ENCODE data around the gene ABCC11. TPM values are rescaled to one million over a fixed set of nuclear protein-coding genes. Genes with fewer than 3 reads are reported as not detected.

The ABCC11 gene
- total and polyA plus RNA-seq, 2 experiments from 2014 or later = 0.10 TPM; not detected in 1

- 0 out of 2 replicates have a peak, but pooled peaks cover 3% of the 10 kb centered on the region for H3K9me2 ChIP-seq (ENCODE audit: insufficient read depth)
- no peaks in the 10 kb centered on the region for H3K27me3 ChIP-seq (ENCODE audit: insufficient read depth)
- 0 out of 2 replicates have a peak overlapping the region, but pooled peaks have one; percentile 28 for H2AFZ ChIP-seq
- Mint-ChIP-seq H3K4me3 (no peak overlapping the region), H3K4me1 (no peaks in the 10 kb centered on the region), H3K9me3 (no peaks in the 10 kb centered on the region), H3K36me3 (ENCODE audit: low read depth) (no peaks in the 10 kb centered on the region), H3K27ac (no peak overlapping the region), H3K27me3 (ENCODE audit: insufficient read depth, low read depth, poor library complexity) (peaks cover 5% of the 10 kb centered on the region)
- H3K36me3 ChIP-seq (ENCODE audit: insufficient read depth) = no peaks in the 10 kb centered on the region
- no peaks in the 10 kb centered on the region for H3F3A ChIP-seq (replicated peaks; ENCODE audit: low read depth)
- ATAC-seq = no peak
- H3K4me2 ChIP-seq = no peak overlapping the region
- no peaks in the 10 kb centered on the region for H3K4me1 ChIP-seq (ENCODE audit: insufficient read depth)
- no peak for TF ChIP-seq ZNF114 (CRISPR knock-in tag; IDR thresholded peaks at IDR 0.05)
- TF ChIP-seq REST (IDR thresholded peaks at IDR 0.05; ENCODE audit: unreplicated experiment) = no peak
- TF ChIP-seq ZNF462 (CRISPR knock-in tag; IDR thresholded peaks at IDR 0.05) = no peak
- TF ChIP-seq CTCF (conservative IDR thresholded peaks at IDR 0.05; ENCODE audit: low read depth in 2 of 2) = no peak
- no peak for TF ChIP-seq STAT1 (IDR thresholded peaks at IDR 0.05; ENCODE audit: unreplicated experiment)
- no peak for TF ChIP-seq POLR2AphosphoS5 (IDR thresholded peaks at IDR 0.05; ENCODE audit: low read depth)
- no peak for TF ChIP-seq CREB1 (CRISPR knock-in tag; IDR thresholded peaks at IDR 0.05; ENCODE audit: low read depth)
- no peak for TF ChIP-seq ZNF331 (CRISPR knock-in tag; IDR thresholded peaks at IDR 0.05; ENCODE audit: low read depth)
- no peaks in the 10 kb centered on the region for H4K20me1 ChIP-seq (replicated peaks; ENCODE audit: insufficient read depth)
- H3K4me3 ChIP-seq = no peak overlapping the region
- DNase-seq (ENCODE audit: low spot score) = no peak
- no peaks in the 10 kb centered on the region for H3K79me2 ChIP-seq (replicated peaks; ENCODE audit: insufficient read depth)
- no peak overlapping the region for H3K27ac ChIP-seq (ENCODE audit: low read depth)
Observed at GRCh38 chr16:48176635-48177408, 70.5 kb downstream of the ABCC11 start.
